Activated gamma-delta T cell treated with Interleukin-2 at 50 U/mL for 16 hours (primary cell): Measurements from ENCODE around the gene ARPIN.
A peak's percentile ranks its signal among the peaks of the same experiment; 100 is the strongest.
"Not testable (repeated sequence)": the region's sequence is repeated elsewhere in the genome, so short reads cannot be mapped to it uniquely, and the experiment has no call there.

Experiments
- DNase-seq: peaks from one replicate; pipeline ENCODE4 v3.0.0-alpha.2; 2020

ARPIN gene

DNA sequence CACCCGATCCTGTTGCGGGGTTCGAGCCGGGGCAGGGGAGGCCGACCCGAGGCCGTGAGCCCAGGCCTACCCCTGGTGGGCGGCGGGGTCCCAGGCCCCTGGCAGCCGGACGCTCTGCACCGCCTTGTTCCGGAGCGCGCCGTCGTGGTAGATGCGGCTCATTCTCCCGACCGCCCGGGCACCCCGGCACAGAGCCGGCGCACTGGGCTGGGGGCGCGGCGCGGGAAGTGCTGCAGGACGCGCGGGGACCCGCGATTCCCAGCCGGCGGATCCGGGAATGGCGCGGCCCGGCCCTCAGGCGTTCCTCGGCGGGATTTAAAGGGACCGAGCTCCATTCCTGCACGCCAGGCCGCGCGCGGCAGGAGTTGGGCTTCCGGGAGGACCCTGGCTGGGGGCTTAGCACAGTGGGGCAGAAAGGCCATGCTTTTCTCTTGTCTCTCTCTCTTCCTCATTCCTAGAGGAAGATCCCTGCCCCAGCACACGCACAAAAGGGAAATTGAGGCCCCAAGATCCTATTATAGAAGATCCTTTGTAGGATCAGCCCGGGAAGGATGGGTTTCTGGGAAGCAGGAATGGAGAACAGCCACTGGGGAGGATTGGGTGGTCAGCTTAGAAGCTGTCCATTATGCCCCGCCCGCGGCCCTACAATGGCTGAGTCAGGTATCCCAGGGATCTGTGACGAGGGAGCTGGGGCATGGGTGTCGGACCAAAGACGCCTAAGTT, at the start of gene ARPIN:
ARPIN (minus strand) TSS at position 279 of the 723 bp plus-strand sequence; CDS start at position 162, 117 bp downstream.
- DNase-seq, result no peak

DNA sequence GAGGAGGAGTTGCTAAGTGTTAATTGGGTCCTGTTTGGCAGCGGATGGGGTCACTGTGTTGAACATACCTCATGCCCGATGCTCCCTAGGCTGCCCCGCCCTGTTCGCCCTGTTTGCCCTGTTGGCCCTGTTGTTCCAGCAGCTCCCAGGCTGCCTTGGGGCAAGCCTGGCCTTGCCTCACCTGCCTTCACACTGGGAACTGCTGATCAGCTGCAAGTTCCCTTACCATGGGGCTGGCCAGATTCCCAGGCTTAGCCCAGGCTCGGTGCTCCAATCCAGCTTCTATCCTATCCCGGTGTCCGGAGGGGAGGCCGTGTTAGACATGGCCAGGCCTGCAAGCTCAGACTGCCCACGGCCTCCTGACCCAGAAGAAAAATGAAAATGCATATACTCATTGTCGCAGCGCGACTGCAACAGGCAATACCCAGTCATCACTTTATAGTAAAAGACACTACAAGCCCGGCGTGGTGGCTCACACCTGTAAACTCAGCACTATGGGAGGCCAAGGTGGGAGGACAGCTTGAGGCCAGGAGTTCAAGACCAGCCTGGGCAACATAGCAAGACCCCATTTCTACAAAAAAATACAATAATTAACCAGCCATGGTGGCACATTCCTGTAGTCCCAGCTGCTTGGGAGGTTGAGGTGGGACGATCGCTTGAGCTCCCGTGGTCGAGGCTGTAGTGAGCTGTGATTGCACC, 45.5 kb upstream of the ARPIN start:
- DNase-seq, result no peak

DNA sequence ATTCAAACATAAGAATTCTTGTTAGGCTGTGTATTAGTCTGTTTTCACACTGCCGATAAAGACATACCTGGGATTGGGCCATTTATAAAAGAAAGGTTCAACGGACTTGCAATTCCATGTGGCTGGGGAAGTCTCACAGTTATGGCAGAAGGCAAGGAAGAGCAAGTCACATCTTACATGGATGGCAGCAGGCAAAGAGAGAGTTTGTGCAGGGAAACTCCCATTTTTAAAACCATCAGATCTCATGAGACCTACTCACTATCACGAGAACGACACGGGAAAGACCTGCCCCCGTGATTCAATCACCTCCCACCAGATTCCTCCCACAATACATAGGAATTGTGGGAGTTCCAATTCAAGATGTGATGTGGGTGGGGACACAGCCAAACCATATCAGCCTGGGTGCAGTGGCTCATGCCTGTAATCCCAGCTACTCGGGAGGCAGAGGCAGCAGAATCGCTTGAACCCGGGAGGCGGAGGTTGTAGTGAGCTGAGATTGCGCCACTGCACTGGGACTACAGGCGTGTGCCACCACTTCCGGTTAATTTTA, 42.8 kb upstream of the ARPIN start:
- not testable (repeated sequence) for DNase-seq

- no peak for DNase-seq
Measured at GRCh38 chr15:89954541-89954940, 41.8 kb upstream of the ARPIN start.

- no peak for DNase-seq
Measured at GRCh38 chr15:89948796-89949195, 36.0 kb upstream of the ARPIN start.

GRCh38 chr15:89947385-89947784, 34.6 kb upstream of the ARPIN start:
- no peak for DNase-seq

GRCh38 chr15:89946681-89947299, 34.0 kb upstream of the ARPIN start:
- no peak for DNase-seq

DNA sequence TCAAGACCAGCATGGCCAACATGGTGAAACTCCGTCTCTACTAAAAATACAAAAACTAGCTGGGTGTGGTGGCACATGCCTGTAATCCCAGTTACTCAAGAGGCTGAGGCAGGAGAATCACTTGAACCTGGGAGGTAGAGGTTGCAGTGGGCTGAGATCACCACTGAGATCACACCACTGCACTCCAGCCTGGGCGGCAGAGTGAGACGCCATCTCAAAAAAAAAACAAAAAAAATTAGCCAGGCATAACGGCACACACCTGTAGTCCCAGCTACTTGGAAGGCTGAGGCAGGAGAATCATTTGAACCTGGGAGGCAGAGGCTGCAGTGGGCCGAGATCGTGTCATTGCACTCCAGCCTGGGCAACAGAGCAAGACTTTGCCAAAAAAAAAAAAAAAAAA, 31.0 kb upstream of the ARPIN start:
- not testable (repeated sequence) for DNase-seq

DNA sequence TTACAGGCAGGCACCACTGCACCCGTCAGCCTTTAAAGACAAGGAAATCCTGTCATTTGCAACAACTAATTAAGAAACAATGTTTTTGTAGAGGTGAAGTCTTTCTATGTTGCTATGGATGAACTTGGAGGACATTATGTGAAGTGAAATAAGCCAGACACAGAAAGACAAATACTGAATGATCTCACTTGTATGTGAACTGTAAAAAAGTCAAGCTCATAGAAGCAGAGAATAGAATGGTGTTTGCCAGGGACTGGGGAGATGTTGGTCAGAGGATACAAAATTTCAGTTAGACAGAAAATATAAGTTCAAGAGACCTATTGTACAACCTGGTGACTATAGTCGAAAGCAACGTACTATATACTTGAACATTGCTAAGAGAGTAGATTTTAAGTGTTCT, 27.2 kb upstream of the ARPIN start:
- no peak for DNase-seq

DNA sequence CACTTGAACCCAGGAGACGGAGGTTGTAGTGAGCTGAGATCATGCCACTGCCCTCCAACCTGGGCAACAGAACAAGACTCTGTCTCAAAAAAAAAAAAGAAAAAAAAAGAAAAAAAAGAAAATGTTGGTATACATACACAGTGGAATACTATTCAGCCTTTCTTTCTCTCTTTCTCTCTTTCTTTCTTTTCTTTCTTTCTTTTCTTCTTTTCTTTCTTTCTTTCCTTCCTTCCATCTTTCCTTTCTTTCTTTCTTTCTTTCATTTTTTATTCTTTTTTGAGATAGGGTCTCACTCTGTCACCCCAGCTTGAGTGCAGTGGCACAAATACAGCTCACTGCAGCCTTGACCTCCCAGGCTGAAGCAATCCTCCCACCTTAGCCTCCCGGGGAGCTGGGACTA, 26.6 kb upstream of the ARPIN start:
- DNase-seq, result not testable (repeated sequence)

GRCh38 chr15:89937365-89938350, 24.9 kb upstream of the ARPIN start:
- no peak for DNase-seq

DNA sequence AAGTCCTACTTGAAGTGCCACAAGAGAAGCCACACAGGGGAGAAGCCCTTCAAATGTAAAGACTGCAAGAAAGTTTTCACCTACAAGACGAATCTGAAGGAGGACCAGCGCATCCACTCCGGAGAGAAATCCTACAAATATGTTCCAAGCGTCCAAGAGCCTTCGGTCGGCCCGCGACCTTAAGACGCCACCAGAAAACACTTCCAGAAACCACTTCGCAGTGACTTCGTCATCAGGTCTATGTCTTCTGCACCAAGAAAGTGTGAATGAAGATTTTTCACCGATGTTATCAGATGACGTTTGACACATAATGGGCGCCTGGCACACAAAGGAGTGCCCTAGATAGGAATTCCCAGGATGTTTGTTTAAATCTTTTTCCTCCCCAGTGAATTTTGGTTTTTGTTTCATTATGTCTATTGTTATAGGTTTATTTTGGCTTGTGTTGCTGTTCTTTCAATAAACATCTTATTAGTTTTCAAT, 24.1 kb upstream of the ARPIN start:
- no peak for DNase-seq

- peak; percentile 9 for DNase-seq
Measured at GRCh38 chr15:89936051-89936785, 23.5 kb upstream of the ARPIN start.

- no peak for DNase-seq
Measured at GRCh38 chr15:89932880-89933279, 20.1 kb upstream of the ARPIN start.

GRCh38 chr15:89928421-89928820, 15.7 kb upstream of the ARPIN start:
- no peak for DNase-seq

- DNase-seq, result no peak
Measured at GRCh38 chr15:89926158-89926557, 13.4 kb upstream of the ARPIN start.

DNA sequence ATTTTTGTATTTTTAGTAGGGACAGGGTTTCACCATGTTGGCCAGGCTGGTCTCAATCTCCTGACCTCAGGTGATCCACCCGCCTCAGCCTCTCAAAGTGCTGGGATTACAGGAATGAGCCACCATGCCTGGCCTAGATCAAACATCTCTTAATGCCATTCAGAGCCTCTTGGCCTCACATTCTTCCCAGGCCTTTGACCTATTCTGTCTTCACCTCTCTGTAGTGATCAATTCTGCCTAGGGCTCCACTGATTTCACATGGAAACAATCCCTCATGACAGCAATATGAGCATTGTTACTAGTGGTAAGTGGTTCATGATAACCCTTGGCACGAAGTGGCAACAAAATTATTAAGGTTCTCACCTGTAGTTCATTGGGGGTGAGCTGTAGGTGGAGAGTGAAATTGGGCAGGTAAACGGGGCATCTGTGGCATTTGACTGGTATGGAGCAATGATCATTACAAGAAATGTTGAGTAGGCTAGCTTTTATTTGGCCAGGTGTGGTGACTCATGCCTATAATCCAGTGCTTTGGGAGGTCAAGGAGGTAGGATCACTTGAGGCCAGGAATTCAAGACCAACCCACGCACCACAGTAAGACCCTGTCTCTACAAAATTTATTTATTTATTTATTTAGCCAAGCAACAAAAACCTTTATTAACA, 4.8 kb upstream of the ARPIN start:
- DNase-seq, result no peak

- no peak for DNase-seq
Measured at GRCh38 chr15:89916660-89917059, 3.9 kb upstream of the ARPIN start.

DNA sequence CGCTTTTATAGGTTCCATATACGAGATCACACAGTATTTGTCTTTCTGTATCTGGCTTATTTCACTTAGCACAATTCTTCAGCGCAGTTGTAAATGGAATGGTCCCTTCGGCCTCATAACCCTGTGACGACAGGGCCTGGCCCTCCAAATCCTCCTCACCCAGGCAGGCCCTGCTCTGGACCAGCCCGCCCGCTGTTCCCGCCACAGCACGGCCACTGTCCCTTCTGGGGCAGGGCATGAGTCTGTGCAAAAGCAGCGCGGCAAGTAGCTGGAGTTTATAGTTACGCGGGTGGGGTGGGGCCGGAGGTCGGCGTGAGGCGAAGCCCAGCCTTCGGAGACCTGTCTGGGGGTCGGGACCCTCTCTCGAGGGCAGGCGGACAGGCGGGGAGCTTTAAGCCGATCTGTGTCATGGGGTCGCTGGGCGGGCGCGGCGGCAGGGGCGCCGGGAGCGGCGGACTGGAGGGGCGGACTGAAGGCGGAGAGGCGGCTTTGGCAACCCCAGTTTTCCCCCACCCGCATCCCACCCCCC, 543 bp downstream of the ARPIN start:
- no peak for DNase-seq

DNA sequence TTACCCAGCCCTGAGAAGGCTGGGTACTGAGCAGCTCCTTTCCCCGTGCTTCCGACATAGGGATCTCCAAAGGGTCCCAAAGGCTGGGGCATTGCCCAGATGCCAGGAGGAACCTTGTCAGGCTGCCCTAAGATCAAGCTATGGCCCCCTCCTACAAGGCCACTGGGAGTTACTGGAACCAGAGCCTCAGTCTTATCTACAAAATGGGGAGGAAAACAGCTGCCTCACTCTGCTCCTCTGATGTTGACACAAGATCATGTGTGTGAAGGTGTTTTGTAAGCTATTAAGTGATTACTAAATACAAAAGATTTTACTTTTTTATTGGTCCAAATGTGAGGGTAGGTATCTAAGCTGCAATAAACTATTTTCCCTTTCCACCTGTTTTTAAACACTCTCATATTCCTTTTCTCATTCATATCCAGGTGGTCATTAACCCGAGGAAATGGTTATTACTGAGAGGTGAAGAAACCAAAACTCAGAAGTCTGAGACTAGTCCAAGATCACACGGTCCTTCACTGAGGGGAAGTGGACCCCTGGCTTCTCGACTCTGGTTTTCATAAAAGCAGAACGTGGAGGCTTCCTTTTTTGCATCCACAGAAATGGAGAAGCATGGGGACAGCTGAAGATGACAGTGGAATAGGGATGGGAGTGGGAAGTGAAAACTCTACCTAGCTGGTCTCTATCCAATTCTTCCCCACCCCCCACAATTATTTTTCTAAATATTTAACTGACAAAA, 1.7 kb downstream of the ARPIN start:
- no peak for DNase-seq
